ENCODE results near the gene LRRD1.

The LRRD1 gene

DNA sequence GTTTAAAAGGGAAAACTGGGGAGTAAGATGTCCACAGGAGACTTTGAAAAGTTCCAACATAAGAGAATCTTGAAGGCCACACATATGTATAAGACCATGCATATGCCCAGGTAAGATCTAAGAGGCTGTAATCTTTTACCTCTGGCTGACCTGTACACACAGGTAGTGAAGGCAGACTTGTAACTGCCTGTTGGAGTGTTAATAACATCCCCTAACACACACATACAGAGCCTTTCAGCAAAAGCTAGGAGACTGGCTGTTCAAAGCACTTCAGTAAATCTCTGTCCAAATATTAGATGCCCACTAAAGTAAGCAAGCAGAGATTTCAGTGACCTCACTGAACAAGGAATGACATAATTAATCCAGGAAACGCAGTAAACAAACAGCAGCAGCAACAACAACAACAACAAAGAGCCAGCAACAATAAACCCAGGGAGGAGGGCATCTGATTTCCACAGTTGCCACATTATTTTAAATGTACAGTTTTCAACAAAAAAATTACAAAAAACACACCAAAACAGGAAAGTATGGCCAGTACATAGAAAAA is 59.7 kb downstream of the LRRD1 start:
- no peak for ATAC-seq
- no peak for TF ChIP-seq OSR1 (CRISPR knock-in tag; IDR thresholded peaks at IDR 0.05)
- no peak for TF ChIP-seq GLIS3 (CRISPR knock-in tag; IDR thresholded peaks at IDR 0.05)
- TF ChIP-seq ZNF565 (CRISPR knock-in tag; conservative IDR thresholded peaks at IDR 0.05; ENCODE audit: low read depth) = no peak
- TF ChIP-seq, protein P1, sequence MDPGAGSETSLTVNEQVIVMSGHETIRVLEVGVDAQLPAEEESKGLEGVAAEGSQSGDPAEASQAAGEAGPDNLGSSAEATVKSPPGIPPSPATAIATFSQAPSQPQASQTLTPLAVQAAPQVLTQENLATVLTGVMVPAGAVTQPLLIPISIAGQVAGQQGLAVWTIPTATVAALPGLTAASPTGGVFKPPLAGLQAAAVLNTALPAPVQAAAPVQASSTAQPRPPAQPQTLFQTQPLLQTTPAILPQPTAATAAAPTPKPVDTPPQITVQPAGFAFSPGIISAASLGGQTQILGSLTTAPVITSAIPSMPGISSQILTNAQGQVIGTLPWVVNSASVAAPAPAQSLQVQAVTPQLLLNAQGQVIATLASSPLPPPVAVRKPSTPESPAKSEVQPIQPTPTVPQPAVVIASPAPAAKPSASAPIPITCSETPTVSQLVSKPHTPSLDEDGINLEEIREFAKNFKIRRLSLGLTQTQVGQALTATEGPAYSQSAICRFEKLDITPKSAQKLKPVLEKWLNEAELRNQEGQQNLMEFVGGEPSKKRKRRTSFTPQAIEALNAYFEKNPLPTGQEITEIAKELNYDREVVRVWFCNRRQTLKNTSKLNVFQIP (CRISPR knock-in tag; IDR thresholded peaks at IDR 0.05; ENCODE audit: borderline replicate concordance, low read depth) = no peak
- no peak for TF ChIP-seq ZFP3 (CRISPR knock-in tag; IDR thresholded peaks at IDR 0.05)
- no peak for TF ChIP-seq ZNF70 (CRISPR knock-in tag; IDR thresholded peaks at IDR 0.05)
- TF ChIP-seq TCF4 (CRISPR knock-in tag; IDR thresholded peaks at IDR 0.05; ENCODE audit: borderline replicate concordance) = no peak
- no peak for TF ChIP-seq SNAI2 (CRISPR knock-in tag; IDR thresholded peaks at IDR 0.05)
- no peak for TF ChIP-seq PPARA (CRISPR knock-in tag; IDR thresholded peaks at IDR 0.05; ENCODE audit: borderline replicate concordance)
- no peak for TF ChIP-seq ESRRG (CRISPR knock-in tag; IDR thresholded peaks at IDR 0.05)
- no peak for TF ChIP-seq TOX (CRISPR knock-in tag; IDR thresholded peaks at IDR 0.05; ENCODE audit: borderline replicate concordance)
- TF ChIP-seq ARNTL (CRISPR knock-in tag; IDR thresholded peaks at IDR 0.05; ENCODE audit: borderline replicate concordance, low read depth) = no peak
- TF ChIP-seq, protein P2, sequence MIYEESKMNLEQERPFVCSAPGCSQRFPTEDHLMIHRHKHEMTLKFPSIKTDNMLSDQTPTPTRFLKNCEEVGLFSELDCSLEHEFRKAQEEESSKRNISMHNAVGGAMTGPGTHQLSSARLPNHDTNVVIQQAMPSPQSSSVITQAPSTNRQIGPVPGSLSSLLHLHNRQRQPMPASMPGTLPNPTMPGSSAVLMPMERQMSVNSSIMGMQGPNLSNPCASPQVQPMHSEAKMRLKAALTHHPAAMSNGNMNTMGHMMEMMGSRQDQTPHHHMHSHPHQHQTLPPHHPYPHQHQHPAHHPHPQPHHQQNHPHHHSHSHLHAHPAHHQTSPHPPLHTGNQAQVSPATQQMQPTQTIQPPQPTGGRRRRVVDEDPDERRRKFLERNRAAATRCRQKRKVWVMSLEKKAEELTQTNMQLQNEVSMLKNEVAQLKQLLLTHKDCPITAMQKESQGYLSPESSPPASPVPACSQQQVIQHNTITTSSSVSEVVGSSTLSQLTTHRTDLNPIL (CRISPR knock-in tag; IDR thresholded peaks at IDR 0.05; ENCODE audit: low read depth) = no peak
- no peak for TF ChIP-seq ZC3H10 (CRISPR knock-in tag; IDR thresholded peaks at IDR 0.05)
- TF ChIP-seq, protein P3, sequence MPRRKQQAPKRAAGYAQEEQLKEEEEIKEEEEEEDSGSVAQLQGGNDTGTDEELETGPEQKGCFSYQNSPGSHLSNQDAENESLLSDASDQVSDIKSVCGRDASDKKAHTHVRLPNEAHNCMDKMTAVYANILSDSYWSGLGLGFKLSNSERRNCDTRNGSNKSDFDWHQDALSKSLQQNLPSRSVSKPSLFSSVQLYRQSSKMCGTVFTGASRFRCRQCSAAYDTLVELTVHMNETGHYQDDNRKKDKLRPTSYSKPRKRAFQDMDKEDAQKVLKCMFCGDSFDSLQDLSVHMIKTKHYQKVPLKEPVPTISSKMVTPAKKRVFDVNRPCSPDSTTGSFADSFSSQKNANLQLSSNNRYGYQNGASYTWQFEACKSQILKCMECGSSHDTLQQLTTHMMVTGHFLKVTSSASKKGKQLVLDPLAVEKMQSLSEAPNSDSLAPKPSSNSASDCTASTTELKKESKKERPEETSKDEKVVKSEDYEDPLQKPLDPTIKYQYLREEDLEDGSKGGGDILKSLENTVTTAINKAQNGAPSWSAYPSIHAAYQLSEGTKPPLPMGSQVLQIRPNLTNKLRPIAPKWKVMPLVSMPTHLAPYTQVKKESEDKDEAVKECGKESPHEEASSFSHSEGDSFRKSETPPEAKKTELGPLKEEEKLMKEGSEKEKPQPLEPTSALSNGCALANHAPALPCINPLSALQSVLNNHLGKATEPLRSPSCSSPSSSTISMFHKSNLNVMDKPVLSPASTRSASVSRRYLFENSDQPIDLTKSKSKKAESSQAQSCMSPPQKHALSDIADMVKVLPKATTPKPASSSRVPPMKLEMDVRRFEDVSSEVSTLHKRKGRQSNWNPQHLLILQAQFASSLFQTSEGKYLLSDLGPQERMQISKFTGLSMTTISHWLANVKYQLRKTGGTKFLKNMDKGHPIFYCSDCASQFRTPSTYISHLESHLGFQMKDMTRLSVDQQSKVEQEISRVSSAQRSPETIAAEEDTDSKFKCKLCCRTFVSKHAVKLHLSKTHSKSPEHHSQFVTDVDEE (CRISPR knock-in tag; IDR thresholded peaks at IDR 0.05) = no peak

DNA sequence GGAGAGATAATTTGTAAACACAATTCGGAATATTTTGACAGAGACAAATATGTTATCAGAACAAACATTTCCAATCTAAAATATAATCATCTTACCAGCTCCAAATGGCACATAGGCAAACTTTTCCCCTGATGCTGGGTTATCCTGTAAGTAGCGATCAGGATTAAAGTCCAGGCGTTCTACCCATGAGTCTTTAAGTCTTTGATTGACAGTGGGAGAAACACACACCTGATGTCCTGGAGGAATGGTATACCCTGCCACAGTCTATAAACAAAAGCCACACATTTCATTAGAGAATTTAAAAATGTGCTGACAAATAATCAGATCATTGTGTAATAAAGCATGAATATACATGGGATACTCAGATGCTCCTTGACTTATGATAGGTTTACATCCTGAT is 62.0 kb downstream of the LRRD1 start:
- no peak for ATAC-seq
- TF ChIP-seq TOX (CRISPR knock-in tag; IDR thresholded peaks at IDR 0.05; ENCODE audit: borderline replicate concordance) (no peak), CSDC2 (CRISPR knock-in tag; IDR thresholded peaks at IDR 0.05) (no peak), SNAI2 (CRISPR knock-in tag; IDR thresholded peaks at IDR 0.05) (no peak), RARB (CRISPR knock-in tag; IDR thresholded peaks at IDR 0.05) (no peak), OSR1 (CRISPR knock-in tag; IDR thresholded peaks at IDR 0.05) (no peak), ISL1 (CRISPR knock-in tag; IDR thresholded peaks at IDR 0.05) (no peak), ZNF70 (CRISPR knock-in tag; IDR thresholded peaks at IDR 0.05) (no peak), ARNTL (CRISPR knock-in tag; IDR thresholded peaks at IDR 0.05; ENCODE audit: borderline replicate concordance, low read depth) (no peak), ZFP3 (CRISPR knock-in tag; IDR thresholded peaks at IDR 0.05) (no peak), ESRRG (CRISPR knock-in tag; IDR thresholded peaks at IDR 0.05) (no peak)
- TF ChIP-seq, protein P3 (CRISPR knock-in tag; IDR thresholded peaks at IDR 0.05) = no peak
- TF ChIP-seq, protein P2 (CRISPR knock-in tag; IDR thresholded peaks at IDR 0.05; ENCODE audit: low read depth) = no peak
- TF ChIP-seq, protein P4, sequence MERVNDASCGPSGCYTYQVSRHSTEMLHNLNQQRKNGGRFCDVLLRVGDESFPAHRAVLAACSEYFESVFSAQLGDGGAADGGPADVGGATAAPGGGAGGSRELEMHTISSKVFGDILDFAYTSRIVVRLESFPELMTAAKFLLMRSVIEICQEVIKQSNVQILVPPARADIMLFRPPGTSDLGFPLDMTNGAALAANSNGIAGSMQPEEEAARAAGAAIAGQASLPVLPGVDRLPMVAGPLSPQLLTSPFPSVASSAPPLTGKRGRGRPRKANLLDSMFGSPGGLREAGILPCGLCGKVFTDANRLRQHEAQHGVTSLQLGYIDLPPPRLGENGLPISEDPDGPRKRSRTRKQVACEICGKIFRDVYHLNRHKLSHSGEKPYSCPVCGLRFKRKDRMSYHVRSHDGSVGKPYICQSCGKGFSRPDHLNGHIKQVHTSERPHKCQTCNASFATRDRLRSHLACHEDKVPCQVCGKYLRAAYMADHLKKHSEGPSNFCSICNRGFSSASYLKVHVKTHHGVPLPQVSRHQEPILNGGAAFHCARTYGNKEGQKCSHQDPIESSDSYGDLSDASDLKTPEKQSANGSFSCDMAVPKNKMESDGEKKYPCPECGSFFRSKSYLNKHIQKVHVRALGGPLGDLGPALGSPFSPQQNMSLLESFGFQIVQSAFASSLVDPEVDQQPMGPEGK (CRISPR knock-in tag; IDR thresholded peaks at IDR 0.05; ENCODE audit: borderline replicate concordance) = no peak
